Endometrial microvascular endothelial cells (primary cell): ENCODE data around the gene SELENOP. TPM values are rescaled to one million over a fixed set of nuclear protein-coding genes. Genes with fewer than 3 reads are reported as not detected.

Experiments used
- in situ Hi-C: cut with HindIII; loops from 2 replicates; pipeline ENCODE4 v1.10.0; 2017; ENCODE audit warnings: low sequenced_read_pairs, low pct_unique_long_range_greater_than_20kb; ENCODE audit errors: inconsistent ontology term
- total RNA-seq: library from RNA; depleted of rRNA; stranded (reverse); fragments of >200 nt; gene quantifications from one replicate; pipeline ENCODE4 v1.2.3, GENCODE V29; 2015; ENCODE audit errors: inconsistent ontology term

The SELENOP gene
- total RNA-seq, 1 donor from 2014 or later, result 7.7 TPM

DNA sequence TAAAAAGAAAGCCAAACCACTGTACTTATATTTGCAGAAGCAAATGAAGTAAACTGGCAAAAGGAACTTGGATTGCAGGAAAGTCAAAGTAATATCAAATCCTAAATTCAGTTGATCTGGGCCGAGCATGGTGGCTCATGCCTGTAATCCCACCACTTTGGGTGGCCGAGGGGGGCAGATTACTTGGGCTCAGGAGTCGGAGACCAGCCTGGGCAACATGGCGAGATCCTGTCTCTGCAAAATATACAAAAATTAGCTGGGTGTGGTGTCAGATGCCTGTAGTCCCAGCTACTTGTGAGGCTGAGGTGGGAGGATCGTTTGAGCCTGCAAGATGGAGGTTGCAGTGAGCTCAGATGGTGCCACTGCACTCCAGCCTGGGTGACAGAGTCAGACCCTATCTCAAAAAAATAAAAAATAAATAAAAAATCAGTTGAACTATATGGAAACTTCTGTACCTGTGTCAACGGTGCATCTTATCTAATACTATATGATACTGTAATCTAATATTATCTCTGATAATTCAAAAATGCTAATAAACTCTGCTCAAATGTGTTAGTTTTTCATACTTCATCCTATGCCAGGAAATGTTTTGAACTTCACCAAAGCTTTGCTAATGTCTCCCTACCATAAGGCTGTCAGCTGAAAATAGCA is 10.1 kb downstream of the SELENOP start:
- in situ Hi-C loops, result no loop called here

DNA sequence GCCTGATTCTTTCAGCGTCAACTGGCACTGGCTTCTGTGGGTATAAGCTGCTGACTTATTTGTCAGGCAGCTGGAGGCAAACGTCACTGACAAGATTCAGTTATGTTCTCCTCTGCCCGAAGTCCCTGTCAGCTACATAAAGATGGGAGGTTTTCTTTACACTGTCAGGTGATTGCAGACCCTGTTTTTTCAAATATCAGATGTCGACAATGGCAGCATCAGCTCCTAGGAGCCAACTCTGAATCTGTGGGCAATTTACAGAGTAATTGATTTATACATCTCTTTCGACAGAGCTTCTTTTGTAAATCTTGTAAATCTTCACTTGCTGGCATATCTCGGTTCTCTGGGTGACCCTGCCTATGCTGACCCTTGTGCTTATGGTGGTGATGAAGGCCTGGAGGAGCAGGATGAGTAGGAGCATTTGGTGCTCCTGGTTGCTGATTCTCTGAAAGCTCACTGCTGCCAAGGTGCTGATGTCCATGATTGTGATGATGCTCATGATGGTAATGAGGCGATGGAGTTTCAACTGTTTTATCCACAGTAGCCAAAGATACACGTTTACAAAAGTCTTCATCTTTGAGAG is 10.9 kb downstream of the SELENOP start:
- in situ Hi-C loops, result no loop called here

DNA sequence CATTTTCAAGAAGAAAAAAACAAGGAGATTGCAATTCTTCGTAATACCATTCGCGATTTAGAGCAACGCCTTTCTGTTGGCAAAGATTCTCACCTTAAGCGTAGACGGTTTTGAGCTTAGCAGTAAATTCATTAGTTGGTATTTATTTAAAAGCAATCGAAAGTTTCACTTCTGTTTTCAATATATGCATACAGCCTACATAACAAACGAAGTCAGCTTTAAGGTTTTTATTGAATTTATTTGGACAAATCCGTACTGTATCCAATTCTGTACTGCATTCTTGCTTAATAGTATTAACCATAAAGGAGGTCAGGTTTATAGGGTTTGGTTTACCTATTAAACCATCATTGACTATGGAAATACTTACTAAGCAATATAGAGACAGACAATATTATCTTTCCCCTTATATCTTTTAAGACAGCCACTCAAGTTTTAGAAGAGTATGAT is 12.0 kb downstream of the SELENOP start:
- in situ Hi-C loops, result no loop called here

DNA sequence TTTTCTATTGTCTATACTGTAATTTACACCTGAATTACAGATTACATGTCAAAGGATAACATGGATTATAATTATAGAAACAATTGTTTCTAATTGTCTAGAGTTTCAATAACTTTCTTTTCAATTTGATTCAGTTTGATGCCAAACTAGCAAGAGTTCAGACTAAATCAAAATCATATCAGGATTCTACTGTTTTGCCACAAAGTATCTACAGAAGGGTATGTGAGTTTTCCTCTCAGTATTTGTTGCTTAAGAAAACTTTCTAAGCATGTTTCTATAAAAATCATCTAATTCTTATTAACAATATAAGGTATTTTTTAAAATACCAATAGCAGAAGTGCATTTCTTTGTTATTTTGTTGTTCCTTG is 12.5 kb downstream of the SELENOP start:
- in situ Hi-C loops, result no loop called here

DNA sequence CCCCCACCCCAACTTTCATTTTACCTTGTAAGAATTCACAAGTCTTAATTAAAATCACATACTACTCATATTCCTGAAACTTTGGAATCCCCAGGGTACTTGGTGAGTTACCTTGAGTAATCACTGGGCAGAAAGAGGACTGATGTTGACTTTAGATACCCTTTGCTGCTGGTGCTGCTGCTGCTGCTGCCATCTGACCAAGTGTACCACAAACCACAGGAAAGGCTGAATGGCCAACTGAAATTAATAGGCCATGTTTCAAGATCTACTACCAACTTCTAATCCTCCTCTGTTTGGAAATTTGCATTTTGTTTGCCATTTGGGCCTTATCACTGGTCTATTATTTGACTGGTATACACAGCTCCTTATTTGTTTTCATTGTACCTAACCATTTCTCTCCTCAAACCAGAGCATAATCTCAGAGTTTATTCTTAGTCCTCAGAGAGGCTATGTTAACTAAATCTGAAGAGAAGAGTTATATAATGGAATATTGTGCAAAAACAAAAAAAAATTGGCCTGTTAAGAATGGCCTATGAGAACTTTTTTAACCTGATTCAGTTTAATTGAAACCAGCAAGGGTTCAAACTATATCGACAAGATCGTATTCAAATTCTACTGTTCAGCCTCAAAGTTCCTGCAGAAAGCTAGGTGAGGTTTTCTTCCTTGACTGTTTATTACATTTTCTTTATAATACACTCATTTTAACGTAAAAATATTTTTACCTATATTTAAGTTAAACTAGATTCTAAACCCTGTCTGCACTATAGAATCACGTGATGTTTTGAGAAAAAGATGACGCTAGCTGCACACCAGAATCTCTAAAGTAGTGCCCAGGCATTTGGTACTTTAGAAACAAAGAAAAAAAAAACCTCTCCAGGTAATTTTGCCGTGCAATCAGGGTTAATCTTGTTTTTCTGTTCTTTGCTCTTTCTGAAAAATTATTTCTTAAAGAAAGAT is 13.1 kb downstream of the SELENOP start:
- in situ Hi-C loops, result no loop called here

DNA sequence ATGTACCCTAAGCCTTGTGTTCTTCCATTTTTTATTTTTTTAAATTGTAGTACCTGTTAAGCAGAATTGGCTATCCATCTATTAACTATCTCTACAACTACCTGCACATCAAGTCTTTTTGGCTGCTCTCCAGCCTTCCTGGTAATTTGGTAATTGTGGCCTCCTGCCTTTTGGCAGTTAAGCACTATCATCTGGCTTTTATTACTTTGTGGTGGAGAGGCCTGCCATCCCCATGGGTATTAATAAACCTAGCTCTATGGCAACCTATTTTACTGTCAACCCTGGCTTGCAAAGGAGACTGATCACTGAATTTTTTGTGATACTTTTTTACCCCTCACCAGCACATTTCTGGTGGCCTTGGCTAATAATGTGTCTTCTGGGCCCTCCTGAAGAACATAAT is 20.5 kb downstream of the SELENOP start:
- in situ Hi-C loops, result no loop called here

DNA sequence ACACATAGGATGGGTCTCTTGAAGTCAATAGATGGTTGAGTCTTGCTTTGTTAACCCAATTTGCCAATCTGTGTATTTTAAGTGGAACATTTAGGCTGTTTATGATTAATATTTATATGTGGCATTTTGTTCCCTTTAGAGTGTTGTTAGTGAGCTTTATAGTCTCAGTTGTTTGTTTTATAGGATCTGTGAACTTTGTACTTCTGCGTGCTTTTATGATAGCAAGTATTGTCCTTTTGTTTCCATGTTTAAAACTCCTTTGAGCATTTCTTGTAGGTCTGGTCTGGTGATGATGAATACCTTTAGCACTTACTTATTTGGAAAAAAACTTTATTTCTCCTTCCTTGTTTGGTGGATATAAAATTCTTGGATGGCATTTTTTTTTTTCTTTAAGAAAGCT is 23.8 kb downstream of the SELENOP start:
- in situ Hi-C loops, result no loop called here

DNA sequence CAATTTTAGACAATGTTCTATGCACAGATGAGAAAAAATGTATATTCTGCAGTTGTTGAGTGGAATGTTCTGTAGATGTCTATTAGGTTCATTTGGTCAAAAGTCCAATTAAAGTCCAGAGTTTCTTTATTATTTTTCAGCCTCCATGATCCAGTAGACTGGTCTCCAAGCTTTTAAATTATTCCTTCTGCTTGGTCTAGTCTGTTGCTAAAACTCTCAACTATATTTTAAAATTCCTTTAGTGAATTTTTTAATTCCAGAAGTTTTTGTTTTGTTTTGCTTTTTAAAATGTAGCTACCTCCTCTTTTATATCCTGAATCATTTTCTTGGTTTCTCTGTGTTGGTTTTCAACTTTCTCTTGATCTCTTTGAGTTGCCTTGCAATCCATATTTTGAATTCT is 24.6 kb downstream of the SELENOP start:
- in situ Hi-C loops, result no loop called here

DNA sequence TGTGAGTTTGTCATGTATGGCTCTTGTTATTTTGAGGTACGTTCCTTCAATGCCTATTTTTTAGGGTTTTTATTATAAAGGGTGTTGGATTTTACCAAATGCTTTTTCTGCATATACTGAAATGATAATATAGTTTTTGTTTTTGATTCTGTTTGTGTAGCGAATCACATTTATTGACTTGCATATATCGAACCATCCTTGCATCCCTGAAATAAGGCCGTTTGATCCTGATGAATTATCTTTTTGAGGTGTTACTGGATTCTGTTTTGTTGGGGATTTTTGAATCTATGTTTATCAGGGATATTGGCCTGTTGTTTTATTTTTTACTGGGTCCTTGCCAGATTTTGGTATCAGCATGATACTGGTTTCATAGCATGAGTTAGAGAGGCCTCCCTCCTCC is 25.9 kb downstream of the SELENOP start:
- in situ Hi-C loops, result no loop called here

DNA sequence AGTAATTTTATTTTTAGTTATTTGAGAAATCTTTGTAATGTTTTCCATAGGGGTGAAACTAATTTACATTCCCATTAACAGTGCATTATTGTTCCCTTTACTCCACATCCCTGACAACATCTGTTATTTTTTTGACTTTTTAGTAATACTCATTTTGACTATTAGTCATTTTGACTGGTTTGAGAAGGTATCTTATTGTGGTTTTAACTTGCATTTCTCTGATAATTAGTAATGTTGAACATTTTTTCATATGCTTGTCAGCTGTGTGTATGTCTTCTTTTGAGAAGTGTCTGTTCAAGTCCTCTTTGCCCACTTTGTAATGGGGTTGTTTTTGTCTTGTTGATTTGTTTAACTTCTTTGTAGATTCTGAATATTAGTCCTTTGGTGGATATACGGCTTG is 27.6 kb downstream of the SELENOP start:
- in situ Hi-C loops, result no loop called here

DNA sequence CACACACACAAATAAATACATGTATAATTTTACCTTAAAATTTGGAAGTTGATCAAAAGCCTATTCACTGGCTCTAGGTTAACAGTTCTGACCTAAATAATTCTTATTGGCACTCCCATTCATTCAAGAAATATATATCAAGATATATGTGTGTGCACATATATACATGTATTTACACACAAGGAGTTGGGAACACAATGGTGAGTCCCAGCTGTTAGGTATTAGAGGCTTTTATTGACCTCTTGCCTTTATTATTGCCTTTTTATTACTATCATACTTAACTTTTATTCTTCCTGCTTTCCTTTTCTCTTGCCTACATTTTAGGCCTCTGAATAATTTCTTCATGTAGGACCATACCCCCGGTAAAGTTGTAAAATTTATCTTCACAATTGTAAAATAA is 30.1 kb downstream of the SELENOP start:
- in situ Hi-C loops, result no loop called here

DNA sequence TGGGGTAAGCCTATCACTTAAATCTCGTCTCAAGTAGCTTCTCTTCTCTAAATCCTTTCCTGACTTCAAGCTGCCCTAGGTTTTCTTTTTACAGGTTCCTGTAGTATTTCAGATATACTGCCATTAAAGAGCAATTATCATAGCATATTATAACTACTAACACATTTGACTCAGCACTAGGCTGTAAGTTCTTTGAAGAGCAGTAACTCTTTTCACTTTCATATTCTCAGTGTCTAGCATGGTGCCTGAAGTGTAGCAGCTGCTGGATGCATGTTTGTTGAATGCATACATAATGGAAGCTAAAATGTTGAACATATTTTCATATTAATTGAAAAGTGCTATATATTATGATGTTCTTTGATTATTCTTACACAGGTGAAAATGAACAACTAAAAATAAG is 32.6 kb downstream of the SELENOP start:
- in situ Hi-C loops, result no loop called here

DNA sequence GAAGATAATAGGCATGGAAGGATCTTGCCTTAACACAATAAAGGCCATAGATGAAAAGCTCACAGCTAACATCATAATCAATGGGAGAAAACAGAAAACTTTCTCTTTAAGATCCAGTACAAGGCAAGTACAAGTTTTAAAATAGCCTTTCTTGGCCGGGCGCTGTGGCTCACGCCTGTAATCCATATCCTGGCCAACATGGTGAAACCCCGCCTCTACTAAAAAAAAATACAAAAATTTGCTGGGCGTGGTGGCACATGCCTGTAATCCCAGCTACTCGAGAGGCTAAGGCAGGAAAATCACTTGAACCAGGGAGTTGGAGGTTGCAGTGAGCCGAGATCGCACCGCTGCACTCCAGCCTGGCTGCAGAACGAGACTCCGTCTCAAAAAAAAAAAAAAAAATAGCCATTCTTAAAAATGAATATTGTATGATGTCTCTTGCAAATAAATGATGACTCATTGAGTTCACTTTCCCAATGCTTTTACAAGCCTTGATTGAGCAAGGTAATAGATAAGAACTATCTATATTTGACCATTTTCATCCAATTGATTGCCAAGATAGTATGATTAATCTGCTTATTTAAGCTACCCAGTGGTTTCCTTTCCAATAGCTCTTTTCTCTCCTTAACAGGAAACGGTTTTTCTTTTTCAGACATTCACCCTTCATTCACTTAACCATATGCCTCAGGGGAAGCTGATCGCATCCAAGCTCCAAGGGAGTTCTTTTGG is 39.3 kb downstream of the SELENOP start:
- in situ Hi-C loops, result no loop called here

DNA sequence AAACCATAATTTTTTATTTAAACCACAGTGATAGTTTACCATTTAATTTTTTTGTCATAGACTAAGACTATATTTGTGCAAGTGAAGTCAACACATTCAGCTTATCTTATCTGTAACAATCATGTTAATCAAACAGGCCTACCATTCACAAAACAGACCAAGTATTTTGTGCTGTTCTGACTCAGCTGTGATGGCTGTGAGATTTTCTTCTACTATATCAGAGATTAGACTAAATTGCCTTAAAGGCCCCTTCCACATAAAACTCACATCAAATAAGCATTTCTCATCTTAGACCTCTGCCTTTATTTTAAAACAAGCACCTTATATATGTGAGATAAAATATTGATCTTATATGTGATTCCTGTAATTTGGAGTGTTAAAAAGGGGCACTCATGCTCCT is 41.7 kb downstream of the SELENOP start:
- in situ Hi-C loops, result no loop called here

DNA sequence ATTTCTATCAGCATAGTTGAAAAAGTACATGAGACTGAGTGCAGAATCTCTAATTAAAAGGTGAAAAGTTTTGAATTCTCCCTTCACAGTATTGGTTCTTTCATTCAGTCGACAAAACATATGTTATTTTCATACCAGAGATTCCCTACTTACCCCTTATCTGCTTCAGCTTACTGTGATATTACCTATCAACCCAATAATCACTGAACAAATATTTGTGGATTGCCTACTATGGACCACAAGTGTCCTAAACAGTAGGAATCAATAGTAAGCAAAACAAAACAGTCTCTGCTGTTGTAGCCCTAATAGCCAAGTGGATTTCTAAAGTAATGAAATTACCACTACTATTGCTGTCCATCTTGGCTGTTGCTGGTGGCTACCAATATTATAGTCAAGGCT is 43.6 kb downstream of the SELENOP start:
- in situ Hi-C loops, result no loop called here

DNA sequence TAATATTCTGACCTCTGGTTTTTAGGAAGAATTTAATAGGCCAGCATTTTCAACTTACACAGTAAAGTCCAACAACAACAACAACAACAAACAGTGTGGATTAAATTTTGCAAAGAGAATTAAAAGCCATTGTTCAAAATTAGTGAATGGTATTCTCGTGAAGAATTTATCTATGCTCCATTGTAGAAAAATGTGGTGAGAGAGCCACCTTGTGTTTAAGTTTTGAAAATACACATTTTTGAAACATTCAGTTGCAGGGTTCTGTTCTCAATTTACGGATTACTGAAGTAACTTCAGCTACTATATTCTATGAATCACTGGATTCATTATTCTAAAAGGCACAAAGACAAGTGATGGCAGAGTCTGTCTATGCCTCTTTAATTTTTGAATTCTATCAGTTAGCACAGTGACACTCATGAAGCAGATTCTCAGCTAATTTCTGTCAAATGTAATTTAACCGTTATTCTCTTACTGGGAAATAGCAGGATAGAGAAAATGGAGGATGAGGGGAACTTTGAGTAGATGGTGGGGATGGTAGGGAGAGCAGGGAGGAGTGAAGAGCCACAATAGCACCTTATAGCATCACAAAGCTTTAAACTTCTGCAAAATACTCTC is 44.1 kb downstream of the SELENOP start:
- in situ Hi-C loops, result no loop called here

DNA sequence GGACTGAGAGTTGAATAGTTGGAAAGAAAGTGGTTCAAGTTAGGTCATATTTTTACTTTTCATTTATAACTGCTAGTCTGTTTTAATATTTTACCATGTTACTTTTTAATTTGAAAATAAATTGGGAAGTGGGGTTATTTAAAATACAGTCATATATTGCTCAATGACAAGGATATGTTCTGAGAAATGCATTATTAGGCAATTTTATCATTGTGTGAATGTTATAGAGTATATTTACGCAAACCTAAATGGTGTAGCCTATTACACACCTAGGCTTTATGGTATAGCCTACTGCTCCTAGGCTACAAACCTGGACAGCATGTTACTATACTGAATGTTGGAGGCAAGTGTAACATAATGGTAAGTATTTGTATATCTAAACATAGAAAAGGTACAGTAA is 49.9 kb downstream of the SELENOP start:
- in situ Hi-C loops, result no loop called here

DNA sequence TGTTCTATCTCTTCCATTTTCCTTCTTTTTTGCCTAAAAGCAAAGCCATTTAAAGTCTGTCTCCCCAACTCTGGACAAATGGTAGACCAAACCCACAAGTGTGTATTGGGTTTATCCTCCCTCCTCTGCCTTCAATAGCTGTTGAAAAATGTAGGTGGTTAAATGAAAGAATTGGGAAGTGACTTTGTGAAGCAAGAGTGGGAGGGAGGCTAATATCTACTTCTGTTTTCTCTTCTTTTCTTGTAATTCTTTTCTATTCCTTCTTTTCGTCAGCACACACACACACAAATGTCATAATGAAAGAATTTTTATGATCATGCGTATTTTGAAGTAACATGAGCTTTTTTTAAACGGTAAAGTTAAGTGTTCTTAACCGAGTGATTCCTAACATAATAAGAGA is 51.3 kb downstream of the SELENOP start:
- in situ Hi-C loops, result no loop called here

DNA sequence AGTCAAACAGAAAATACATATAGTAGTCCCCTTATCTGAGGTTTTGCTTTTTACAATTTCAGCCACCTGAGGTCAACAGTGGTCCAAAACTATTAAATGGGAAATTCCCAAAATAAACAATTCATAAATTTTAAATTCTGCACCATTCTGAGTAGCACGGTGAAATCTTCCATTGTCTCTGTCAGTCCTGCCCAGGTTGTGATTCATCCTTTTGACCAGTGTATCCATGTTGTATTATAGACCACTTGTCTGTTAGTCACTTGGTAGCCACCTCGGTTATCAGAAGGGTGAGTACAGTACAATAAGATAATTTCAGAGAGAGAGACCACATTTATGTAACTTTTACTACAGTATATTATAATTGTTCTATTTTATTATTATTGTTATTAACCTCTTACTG is 52.2 kb downstream of the SELENOP start:
- in situ Hi-C loops, result no loop called here
